Stimulated activated CD8-positive, alpha-beta memory T cell treated with anti-CD3 and anti-CD28 coated beads, Interleukin-2, amount 100 ng/mL, for 1 hour (primary cell): ENCODE data around the gene SACM1L.

ENCODE experiments used
- DNase-seq, 2 donors: peaks; one replicate each; pipeline ENCODE4 v3.0.0-alpha.2; 2020; ENCODE audit warnings: low read depth in 2 of 2

The SACM1L gene

DNA sequence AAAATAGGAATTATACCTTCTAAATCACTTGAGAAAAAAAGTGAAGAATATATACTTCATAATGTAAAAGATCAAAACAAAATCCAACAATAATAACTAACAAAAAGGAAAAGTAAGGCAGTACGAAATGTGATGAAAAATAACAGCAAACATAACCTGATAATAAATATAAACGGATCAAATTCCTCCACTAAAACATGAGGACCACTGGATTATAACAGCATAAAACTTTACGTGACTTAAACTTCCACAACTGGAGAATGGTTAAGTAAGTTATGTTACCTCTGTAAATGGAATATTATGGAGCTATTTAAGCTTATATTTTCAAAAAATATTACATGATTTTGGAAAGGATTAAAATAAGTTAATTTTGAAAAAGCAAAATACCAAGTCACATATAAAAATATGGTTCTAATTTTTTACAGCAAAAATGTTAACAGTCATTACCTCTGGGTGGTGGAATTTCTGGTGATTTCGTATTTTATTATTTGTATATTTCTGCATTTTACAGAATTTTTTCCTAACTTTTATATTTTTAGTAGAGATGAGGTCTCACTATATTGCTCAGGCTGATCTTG lies 100.1 kb downstream of the SACM1L start:
- DNase-seq, result no peak

GRCh38 chr3:45790596-45790995 lies 101.4 kb downstream of the SACM1L start:
- DNase-seq, result no peak

- no peak for DNase-seq
Observed at GRCh38 chr3:45792036-45792435, 102.8 kb downstream of the SACM1L start.

DNA sequence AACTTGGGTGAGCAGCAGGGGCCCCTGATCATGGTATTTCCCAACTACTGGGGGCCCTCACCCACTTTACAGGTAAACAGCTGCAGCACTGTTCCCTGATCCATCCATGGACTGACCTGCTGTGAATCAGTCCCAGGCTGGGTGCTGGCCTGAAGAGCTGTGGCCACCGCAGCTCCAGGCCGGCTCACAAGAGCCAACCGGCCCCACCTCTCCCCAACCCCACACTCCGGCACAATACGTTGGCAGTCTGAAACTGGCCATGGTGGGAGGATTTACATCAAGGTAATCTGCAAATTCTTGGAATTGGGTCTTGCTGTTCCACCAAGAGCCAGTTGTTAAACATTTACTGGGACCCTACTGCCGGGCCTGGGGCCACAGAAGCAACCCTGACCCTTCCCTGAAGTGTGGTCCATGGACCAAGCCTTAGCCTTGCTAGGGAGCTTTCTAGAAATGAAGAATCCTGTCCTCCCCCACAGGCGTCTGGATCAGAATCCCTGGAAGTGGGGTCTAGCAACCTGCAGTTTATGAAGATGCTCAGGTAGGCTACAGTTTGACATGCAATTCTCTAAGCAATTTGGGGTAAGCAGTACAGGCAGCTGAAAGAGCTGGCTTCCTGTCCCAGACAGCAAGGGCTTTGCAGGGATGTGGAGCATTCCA lies 103.4 kb downstream of the SACM1L start:
- no peak for DNase-seq

DNA sequence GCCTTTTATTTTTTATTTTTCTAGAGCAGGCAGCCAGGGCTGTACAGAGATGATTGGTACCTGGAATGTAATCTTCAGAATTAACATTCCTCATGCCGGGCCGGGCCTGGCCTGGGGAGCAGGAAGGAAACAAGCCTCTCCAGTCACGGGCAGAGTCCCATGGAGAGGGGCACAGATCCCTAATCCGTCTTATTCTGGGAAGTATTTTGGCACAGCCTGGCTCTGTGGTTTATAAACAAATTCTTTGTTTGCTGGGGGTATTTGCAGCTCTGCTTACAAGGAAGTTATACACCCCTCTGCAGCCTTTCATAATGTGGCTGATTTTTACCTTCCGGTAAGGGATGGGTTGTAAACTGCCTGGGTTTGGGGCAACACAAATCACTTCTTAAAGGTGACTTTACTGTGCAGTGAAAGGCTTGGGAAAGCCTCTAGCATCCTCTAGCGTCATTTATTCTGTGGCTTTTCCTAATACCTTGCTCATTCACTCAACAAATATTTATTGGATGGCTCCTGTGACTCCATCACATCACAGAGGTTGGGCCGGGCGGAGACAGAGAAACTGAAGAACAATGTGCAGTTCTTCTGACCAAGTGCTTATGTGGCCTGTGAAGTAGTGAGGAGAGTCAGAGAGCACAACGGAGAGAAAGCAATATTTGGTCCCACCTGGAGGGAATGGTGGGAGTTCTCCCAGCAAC lies 104.4 kb downstream of the SACM1L start:
- no peak for DNase-seq

DNA sequence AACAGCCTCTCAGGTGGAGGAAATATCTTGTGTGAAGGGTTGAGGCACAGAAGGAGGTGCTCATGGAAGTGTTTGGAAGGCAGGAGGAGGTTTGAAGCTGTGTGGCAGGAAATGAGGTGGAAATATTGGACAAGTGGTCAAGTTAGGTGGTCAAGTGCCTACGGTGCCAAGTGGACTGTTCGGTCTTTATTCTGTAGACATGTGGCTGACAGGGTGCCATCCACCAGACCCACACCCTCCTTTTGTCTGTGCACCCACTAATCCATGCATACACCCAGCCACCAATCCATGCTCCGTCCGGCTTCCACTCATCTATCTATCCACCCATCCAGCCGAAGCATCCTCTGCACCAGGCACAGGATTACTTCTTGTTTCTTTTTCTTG lies 105.0 kb downstream of the SACM1L start:
- no peak for DNase-seq

DNA sequence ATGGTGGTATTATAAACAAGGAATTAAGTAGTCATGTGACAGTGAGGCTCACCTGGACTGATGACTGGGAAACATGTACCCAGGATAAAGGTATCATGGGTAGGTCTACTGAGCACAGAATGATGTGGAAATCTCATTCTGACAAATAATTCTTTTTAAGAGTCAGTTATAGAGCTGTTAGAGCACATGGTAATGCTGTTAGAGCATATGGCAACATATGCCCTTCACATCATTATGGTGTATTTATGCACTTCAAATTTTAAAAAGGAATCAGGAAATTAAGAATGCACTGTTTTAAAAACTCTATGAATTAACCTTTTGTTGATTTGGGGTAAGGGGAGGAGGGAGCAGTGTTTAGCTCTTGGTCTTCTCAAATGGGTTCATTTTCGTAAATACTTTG lies 105.5 kb downstream of the SACM1L start:
- DNase-seq, result no peak
